ENCODE data around the gene CRYBG2.

CRYBG2 gene

GRCh38 chr1:26290122-26290881 is 63.6 kb downstream of the CRYBG2 start:
- peak; percentile 80 for DNase-seq (ENCODE audit: low read depth)
- TF ChIP-seq MAX (IDR thresholded peaks at IDR 0.05; ENCODE audit: low read depth, low read length) (peak; percentile 68), CTCF (IDR thresholded peaks at IDR 0.05; ENCODE audit: low read depth, low read length) (no peak), POLR2A (IDR thresholded peaks at IDR 0.05; ENCODE audit: extremely low read depth, insufficient read length) (no peak), MYC (IDR thresholded peaks at IDR 0.05; ENCODE audit: low read depth, low read length) (no peak)
- H3K4me3 ChIP-seq (ENCODE audit: low read depth, low read length), result no peak overlapping the region

GRCh38 chr1:26289158-26290059 is 64.5 kb downstream of the CRYBG2 start:
- TF ChIP-seq CTCF (IDR thresholded peaks at IDR 0.05; ENCODE audit: low read depth, low read length) (no peak), MYC (IDR thresholded peaks at IDR 0.05; ENCODE audit: low read depth, low read length) (peak; percentile 95), POLR2A (IDR thresholded peaks at IDR 0.05; ENCODE audit: extremely low read depth, insufficient read length) (no peak), MAX (IDR thresholded peaks at IDR 0.05; ENCODE audit: low read depth, low read length) (peak; percentile 81)
- peak; percentile 97 for DNase-seq (ENCODE audit: low read depth)
- H3K4me3 ChIP-seq (ENCODE audit: low read depth, low read length), result no peak overlapping the region

- DNase-seq (ENCODE audit: low read depth), result peak; percentile 85
- no peak overlapping the region for H3K4me3 ChIP-seq (ENCODE audit: low read depth, low read length)
- TF ChIP-seq POLR2A (IDR thresholded peaks at IDR 0.05; ENCODE audit: extremely low read depth, insufficient read length) (no peak), MAX (IDR thresholded peaks at IDR 0.05; ENCODE audit: low read depth, low read length) (no peak), MYC (IDR thresholded peaks at IDR 0.05; ENCODE audit: low read depth, low read length) (peak; percentile 53; the same call in 1 of the 2 replicates), CTCF (IDR thresholded peaks at IDR 0.05; ENCODE audit: low read depth, low read length) (no peak)
These were observed 65.5 kb downstream of the CRYBG2 start for GRCh38 chr1:26288311-26288941.

GRCh38 chr1:26287811-26288210 is 66.1 kb downstream of the CRYBG2 start:
- no peak overlapping the region for H3K4me3 ChIP-seq (ENCODE audit: low read depth, low read length)
- no peak for TF ChIP-seq CTCF (IDR thresholded peaks at IDR 0.05; ENCODE audit: low read depth, low read length)
- TF ChIP-seq POLR2A (IDR thresholded peaks at IDR 0.05; ENCODE audit: extremely low read depth, insufficient read length), result no peak
- TF ChIP-seq MAX (IDR thresholded peaks at IDR 0.05; ENCODE audit: low read depth, low read length), result no peak
- TF ChIP-seq MYC (IDR thresholded peaks at IDR 0.05; ENCODE audit: low read depth, low read length), result no peak
- no peak for DNase-seq (ENCODE audit: low read depth)

GRCh38 chr1:26287033-26287711 is 66.8 kb downstream of the CRYBG2 start:
- no peak overlapping the region for H3K4me3 ChIP-seq (ENCODE audit: low read depth, low read length)
- TF ChIP-seq MYC (IDR thresholded peaks at IDR 0.05; ENCODE audit: low read depth, low read length) (peak; percentile 45; the same call in 1 of the 2 replicates), POLR2A (IDR thresholded peaks at IDR 0.05; ENCODE audit: extremely low read depth, insufficient read length) (no peak)

More at GRCh38 chr1:26287033-26287711, 66.8 kb downstream of the CRYBG2 start:
- peak; percentile 90 for DNase-seq (ENCODE audit: low read depth)
